Gastrocnemius medialis (tissue), 4 donors: ENCODE results near the gene ARMC2. TPM values are rescaled to one million over a fixed set of nuclear protein-coding genes. Genes with fewer than 3 reads are reported as not detected.
A peak's percentile ranks its signal among the peaks of the same experiment; 100 is the strongest.

Source experiments
- ATAC-seq, 2 donors: fragments of 150-250 bp; one replicate each; pipeline ENCODE4 v1.9.1; 2016
- DNase-seq, 2 donors: peaks; one replicate each; pipeline ENCODE4 v3.0.0-alpha.2; 2019
- H3K27ac ChIP-seq, 4 donors: fragments of 200-600 bp; sonication (generic); 1 replicate in 1 of 4; 2 replicates in 3 of 4; pipeline ENCODE4 v1.5.1; 2016 to 2018; ENCODE audit warnings: mild to moderate bottlenecking in 2 of 4, moderate library complexity in 1 of 4
- H3K27me3 ChIP-seq, 3 donors: fragments of 200-600 bp; sonication (generic) in 2 of 3; 1 replicate in 1 of 3; 2 replicates in 2 of 3; pipeline versions ENCODE4 v1.5.1 to v1.6.0; 2016 to 2019; ENCODE audit warnings: mild to moderate bottlenecking in 1 of 3, moderate library complexity in 1 of 3
- H3K36me3 ChIP-seq, 2 donors: fragments of 200-600 bp; sonication (generic) in 1 of 2; one replicate each; pipeline ENCODE4 v1.5.1; 2017 to 2018
- H3K4me1 ChIP-seq, 2 donors: fragments of 200-600 bp; sonication (generic) in 1 of 2; one replicate each; pipeline ENCODE4 v1.5.1; 2016 to 2017; ENCODE audit warnings: mild to moderate bottlenecking in 2 of 2
- H3K4me3 ChIP-seq, 4 donors: fragments of 200-600 bp; sonication (generic) in 3 of 4; 1 replicate in 1 of 4; 2 replicates in 3 of 4; pipeline ENCODE4 v1.5.1; 2016 to 2019; ENCODE audit warnings: mild to moderate bottlenecking in 2 of 4
- H3K9me3 ChIP-seq, 3 donors: fragments of 200-600 bp; sonication (generic) in 2 of 3; 1 replicate in 1 of 3; 2 replicates in 2 of 3; pipeline ENCODE4 v1.5.1; 2016 to 2019
- CTCF ChIP-seq, 5 experiments: fragments of 450-650 bp in 3 of 5; fragments of 200-600 bp in 2 of 5; sonication (generic) in 2 of 5; IDR thresholded peaks in 4 of 5; conservative IDR thresholded peaks in 1 of 5; 1 replicate in 4 of 5; 2 replicates in 1 of 5; pipeline ENCODE4 v1.5.1; 2016 to 2019; ENCODE audit warnings: antibody characterized with exemption in 5 of 5, mild to moderate bottlenecking in 3 of 5, moderate library complexity in 3 of 5
- POLR2A ChIP-seq, 2 donors: fragments of 450-650 bp; IDR thresholded peaks; one replicate each; pipeline ENCODE4 v1.6.1; 2017; ENCODE audit warnings: antibody characterized with exemption in 2 of 2, mild to moderate bottlenecking in 2 of 2, moderate library complexity in 2 of 2
- in situ Hi-C, 4 donors: fragments of 200-750 bp; cut with MboI; loops; one replicate each; pipeline versions ENCODE4 v1.15.0 to v1.8.0; 2017; ENCODE audit warnings: low sequenced_read_pairs in 4 of 4
- intact Hi-C: fragments of 100-400 bp; cut with DNase I; formaldehyde crosslinking; loops from one replicate; pipeline ENCODE4 v1.15.1; 2023; ENCODE audit warnings: low total_unique reads
- total RNA-seq, 4 donors: library from RNA; depleted of rRNA; stranded (reverse); fragments of >200 nt; gene quantifications; one replicate each; pipeline versions ENCODE4 v1.1.0 to v1.2.3, GENCODE V29; 2016

ARMC2 gene
- total RNA-seq, 4 donors from 2014 or later: 0.20 to 1.8 (median 0.56) TPM

- TF ChIP-seq POLR2A (IDR thresholded peaks at IDR 0.05) (no peak), CTCF (IDR thresholded peaks at IDR 0.05 in 4 of 5, conservative IDR thresholded peaks at IDR 0.05 in 1 of 5) (no peak)
- no peak for ATAC-seq
These were observed 88.9 kb downstream of the ARMC2 start for GRCh38 chr6:108937170-108937569.

GRCh38 chr6:108940741-108941140 lies 92.5 kb downstream of the ARMC2 start:
- in situ Hi-C loops: loop anchor here in 3 of 4 donors (10.0 to 25.0 kb wide), 2 partner anchors 122 to 134 kb away; no protein-coding TSS in a partner anchor
- intact Hi-C loops: loop anchor here (10.0 kb wide), 1 partner anchor 444 kb away; the partner anchor contains the start of gene CD164

More at GRCh38 chr6:108937170-108937569, 88.9 kb downstream of the ARMC2 start:
- peaks cover 15 to 20% of the 10 kb centered on the region in 2 donors for H3K4me1 ChIP-seq
- no peak for DNase-seq
- no peak overlapping the region for H3K27ac ChIP-seq
- no peak overlapping the region for H3K4me3 ChIP-seq
- H3K9me3 ChIP-seq: no peaks in the 10 kb centered on the region
- in situ Hi-C loops: loop anchor here in 2 of 4 donors (25.0 kb wide), 1 partner anchor 125 kb away; no protein-coding TSS in a partner anchor
- no peaks in the 10 kb centered on the region for H3K27me3 ChIP-seq
- H3K36me3 ChIP-seq: no peaks in the 10 kb centered on the region
- intact Hi-C loops: no loop called here

GRCh38 chr6:108941281-108941680 lies 93.1 kb downstream of the ARMC2 start:
- Histone ChIP-seq H3K27ac (peak overlapping the region; percentile 67 to 81 (median 70)), H3K4me1 (peaks cover 57 to 60% of the 10 kb centered on the region in 2 donors)
- in situ Hi-C loops: loop anchor here in 3 of 4 donors (10.0 to 25.0 kb wide), 2 partner anchors 121 to 134 kb away; no protein-coding TSS in a partner anchor

More at GRCh38 chr6:108940741-108941140, 92.5 kb downstream of the ARMC2 start:
- H3K4me3 ChIP-seq: no peak overlapping the region
- peak; percentile 78 to 80 for ATAC-seq
- peak overlapping the region; percentile 67 to 81 (median 70) for H3K27ac ChIP-seq
- TF ChIP-seq CTCF (IDR thresholded peaks at IDR 0.05 in 4 of 5, conservative IDR thresholded peaks at IDR 0.05 in 1 of 5) (no peak), POLR2A (IDR thresholded peaks at IDR 0.05) (no peak)
- H3K9me3 ChIP-seq: no peaks in the 10 kb centered on the region
- peak; percentile 48 to 62 for DNase-seq
- peaks cover 51 to 55% of the 10 kb centered on the region in 2 donors for H3K4me1 ChIP-seq
- no peaks in the 10 kb centered on the region for H3K36me3 ChIP-seq
- H3K27me3 ChIP-seq: no peaks in the 10 kb centered on the region

GRCh38 chr6:108941859-108942258 lies 93.6 kb downstream of the ARMC2 start:
- ATAC-seq: no peak
- H3K27ac ChIP-seq: peak overlapping the region in 3 of 4 donors; percentile 2 to 86 (median 67)

More at GRCh38 chr6:108941281-108941680, 93.1 kb downstream of the ARMC2 start:
- no peak for ATAC-seq
- DNase-seq: no peak
- H3K36me3 ChIP-seq: no peaks in the 10 kb centered on the region
- H3K27me3 ChIP-seq: no peaks in the 10 kb centered on the region
- H3K4me3 ChIP-seq: no peak overlapping the region
- intact Hi-C loops: loop anchor here (10.0 kb wide), 1 partner anchor 444 kb away; the partner anchor contains the start of gene CD164
- no peak for TF ChIP-seq POLR2A (IDR thresholded peaks at IDR 0.05)
- TF ChIP-seq CTCF (IDR thresholded peaks at IDR 0.05 in 4 of 5, conservative IDR thresholded peaks at IDR 0.05 in 1 of 5): no peak
- H3K9me3 ChIP-seq: no peaks in the 10 kb centered on the region

More at GRCh38 chr6:108941859-108942258, 93.6 kb downstream of the ARMC2 start:
- in situ Hi-C loops (loop anchor here in 3 of 4 donors (10.0 to 25.0 kb wide), 2 partner anchors 120 to 133 kb away; no protein-coding TSS in a partner anchor), intact Hi-C loops (loop anchor here (10.0 kb wide), 1 partner anchor 443 kb away; the partner anchor contains the start of gene CD164)
- H3K9me3 ChIP-seq: no peaks in the 10 kb centered on the region
- no peaks in the 10 kb centered on the region for H3K36me3 ChIP-seq
- no peak for DNase-seq
- no peak for TF ChIP-seq CTCF (IDR thresholded peaks at IDR 0.05 in 4 of 5, conservative IDR thresholded peaks at IDR 0.05 in 1 of 5)
- TF ChIP-seq POLR2A (IDR thresholded peaks at IDR 0.05): no peak
- no peaks in the 10 kb centered on the region for H3K27me3 ChIP-seq
- no peak overlapping the region for H3K4me3 ChIP-seq
- H3K4me1 ChIP-seq: peaks cover 62 to 66% of the 10 kb centered on the region in 2 donors
